Measurements from ENCODE around the gene ANO9.

GRCh38 chr11:454043-454442, 12.2 kb upstream of the ANO9 start:
- TF ChIP-seq POLR2A (IDR thresholded peaks at IDR 0.05): no peak
- TF ChIP-seq, protein P1, sequence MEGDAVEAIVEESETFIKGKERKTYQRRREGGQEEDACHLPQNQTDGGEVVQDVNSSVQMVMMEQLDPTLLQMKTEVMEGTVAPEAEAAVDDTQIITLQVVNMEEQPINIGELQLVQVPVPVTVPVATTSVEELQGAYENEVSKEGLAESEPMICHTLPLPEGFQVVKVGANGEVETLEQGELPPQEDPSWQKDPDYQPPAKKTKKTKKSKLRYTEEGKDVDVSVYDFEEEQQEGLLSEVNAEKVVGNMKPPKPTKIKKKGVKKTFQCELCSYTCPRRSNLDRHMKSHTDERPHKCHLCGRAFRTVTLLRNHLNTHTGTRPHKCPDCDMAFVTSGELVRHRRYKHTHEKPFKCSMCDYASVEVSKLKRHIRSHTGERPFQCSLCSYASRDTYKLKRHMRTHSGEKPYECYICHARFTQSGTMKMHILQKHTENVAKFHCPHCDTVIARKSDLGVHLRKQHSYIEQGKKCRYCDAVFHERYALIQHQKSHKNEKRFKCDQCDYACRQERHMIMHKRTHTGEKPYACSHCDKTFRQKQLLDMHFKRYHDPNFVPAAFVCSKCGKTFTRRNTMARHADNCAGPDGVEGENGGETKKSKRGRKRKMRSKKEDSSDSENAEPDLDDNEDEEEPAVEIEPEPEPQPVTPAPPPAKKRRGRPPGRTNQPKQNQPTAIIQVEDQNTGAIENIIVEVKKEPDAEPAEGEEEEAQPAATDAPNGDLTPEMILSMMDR (IDR thresholded peaks at IDR 0.05): no peak

Data from esophagus squamous epithelium (tissue), 4 donors.